Activated CD4-positive, alpha-beta T cell treated with anti-CD3 and anti-CD28 coated beads for 1 hour (primary cell): ENCODE measurements around the gene CIART.
"Not testable (repeated sequence)": the region's sequence is repeated elsewhere in the genome, so short reads cannot be mapped to it uniquely, and the experiment has no call there.

Experiments
- DNase-seq: peaks from one replicate; pipeline ENCODE4 v3.0.0-alpha.2; 2020

The CIART gene

DNA sequence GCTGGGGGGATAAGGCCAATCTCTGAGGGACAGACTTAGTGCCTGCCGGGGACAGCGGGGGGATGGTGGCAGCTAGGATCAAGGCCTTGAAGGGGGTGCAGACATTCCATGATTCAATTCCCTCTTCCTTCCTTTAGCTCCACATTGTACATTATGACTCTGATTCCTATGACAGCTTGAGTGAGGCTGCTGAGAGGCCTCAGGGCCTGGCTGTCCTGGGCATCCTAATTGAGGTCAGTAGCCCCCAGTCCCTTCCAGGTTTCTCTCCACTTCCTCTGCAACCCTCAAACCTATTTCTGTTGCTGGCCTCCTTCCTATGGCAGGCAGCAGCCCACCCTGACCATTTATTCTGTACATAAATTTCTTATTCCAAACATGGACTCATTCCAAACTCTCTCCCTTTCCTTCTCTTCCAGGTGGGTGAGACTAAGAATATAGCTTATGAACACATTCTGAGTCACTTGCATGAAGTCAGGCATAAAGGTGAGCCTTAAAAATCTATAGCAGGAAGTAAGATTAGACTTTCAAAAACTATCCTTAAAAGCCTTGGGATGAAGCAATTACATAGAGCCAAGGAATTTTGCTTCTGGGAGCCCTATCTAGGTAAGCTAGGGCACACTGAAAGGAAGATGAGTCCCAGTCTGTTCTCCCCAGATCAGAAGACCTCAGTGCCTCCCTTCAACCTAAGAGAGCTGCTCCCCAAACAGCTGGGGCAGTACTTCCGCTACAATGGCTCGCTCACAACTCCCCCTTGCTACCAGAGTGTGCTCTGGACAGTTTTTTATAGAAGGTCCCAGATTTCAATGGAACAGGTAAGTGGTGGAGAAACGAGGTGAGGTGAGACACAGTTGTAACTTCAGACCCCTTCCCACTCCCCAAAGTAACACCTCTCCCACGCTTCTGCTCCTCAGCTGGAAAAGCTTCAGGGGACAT, 19.7 kb upstream of the CIART start:
- DNase-seq: no peak

DNA sequence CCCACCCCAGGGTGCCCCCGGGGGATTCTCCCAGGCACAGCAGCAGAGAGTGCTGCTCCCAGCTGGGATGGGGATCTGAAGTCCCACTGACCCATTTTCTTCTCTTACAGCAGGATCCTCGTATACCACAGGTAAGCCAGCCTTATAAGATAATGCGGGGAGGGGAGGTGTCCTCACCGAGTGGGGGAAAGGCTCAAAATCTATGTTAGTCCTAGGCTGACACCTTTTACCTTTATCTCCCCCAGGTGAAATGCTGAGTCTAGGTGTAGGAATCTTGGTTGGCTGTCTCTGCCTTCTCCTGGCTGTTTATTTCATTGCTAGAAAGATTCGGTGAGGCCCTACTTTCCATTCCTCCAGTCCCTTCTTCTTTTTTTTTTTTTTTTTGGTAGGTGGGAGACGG, 18.8 kb upstream of the CIART start:
- no peak for DNase-seq

DNA sequence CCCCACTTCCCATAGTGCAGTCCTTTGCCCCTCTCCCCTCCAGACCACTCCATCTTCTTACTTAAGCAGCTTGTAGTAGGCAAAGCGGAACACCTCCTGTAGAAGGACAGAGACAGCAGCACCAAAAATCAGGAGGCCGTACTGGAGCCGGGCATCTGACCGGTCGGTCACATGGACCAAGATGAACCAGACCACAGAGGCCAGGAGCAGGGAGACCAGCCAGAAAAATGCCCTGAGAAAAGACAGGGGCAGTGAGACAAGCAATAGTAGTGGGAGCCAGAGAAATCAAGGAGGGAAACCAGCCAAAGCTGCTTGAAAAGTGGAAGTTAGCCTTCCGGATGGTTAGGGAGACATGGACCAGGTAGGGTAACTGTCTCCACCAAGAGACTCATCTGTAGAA, 14.5 kb upstream of the CIART start:
- DNase-seq: no peak

DNA sequence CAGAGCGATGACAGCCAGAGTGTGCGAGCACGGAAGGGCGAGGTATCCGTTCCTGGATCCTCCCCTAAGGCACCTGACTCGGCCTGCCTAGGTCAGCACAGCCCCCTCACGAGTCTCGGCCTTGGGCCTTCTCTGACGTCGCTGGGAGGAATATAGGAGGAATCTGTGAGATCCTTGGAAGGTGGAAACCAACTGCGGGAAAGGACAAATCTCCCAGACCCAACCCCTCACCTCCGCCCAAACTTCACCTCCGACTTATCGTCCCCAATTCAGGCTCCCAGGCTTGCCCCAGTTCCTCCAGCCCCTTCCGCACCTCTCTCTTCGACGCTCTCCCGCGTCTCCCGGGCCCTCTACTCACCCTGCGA, 14.0 kb upstream of the CIART start:
- peak; percentile 15 for DNase-seq

DNA sequence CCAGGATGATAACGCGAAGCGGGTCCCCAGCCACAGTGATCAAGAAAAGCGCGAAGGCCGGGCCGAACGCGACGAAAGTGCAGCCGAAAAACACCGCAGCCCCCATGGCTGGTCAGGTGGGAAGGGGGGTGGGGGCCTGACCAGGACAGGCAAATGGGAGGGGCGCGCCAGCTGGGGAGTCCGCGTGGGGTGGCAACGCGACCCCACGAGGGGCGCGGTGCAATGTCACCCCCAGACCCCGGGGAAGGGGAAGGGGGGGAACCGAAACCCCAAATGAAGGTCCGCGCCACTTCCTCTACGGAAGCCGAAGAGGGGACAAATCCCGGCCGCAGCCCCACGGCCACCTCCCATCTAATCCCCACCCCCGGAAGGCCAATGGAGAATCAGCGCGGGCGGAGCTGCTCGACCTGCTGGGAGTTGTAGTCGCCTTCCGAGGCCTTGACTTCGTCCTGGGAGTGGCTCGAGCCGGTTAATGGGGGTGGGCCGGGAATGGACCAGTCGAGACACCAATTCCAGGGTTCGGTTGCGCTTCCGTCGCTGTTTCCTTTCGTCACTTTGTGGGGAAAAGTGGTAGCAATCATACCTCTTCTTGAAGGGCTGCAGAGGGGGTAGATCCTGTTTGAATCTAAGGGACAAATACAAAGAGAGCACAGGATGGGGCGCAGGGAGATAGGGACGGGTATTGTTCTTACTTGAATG, 13.5 kb upstream of the CIART start, which contains the start of gene APH1A:
APH1A (minus strand) TSS at position 312 of the 699 bp plus-strand sequence; CDS start at position 106, 206 bp downstream.
- peak; percentile 87 for DNase-seq

DNA sequence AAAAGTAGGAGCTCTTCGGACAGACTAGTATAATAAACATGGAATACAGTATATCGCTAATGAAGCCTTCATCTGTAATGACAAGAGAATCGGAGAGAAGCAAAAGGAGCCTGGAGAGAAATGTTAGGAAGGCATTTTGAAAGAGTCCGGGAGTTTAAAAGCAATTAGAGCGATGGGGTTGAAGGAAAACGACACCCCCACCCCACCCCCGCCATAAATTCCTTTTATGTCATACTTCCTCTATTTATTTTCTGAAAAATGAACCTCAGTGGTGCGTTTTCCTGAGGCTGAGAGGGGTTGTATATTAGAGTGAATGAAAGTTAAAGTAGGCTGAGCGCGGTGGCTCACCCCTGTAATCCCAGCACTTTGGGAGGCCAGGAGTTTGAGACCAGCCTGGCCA, 12.9 kb upstream of the CIART start:
- no peak for DNase-seq

DNA sequence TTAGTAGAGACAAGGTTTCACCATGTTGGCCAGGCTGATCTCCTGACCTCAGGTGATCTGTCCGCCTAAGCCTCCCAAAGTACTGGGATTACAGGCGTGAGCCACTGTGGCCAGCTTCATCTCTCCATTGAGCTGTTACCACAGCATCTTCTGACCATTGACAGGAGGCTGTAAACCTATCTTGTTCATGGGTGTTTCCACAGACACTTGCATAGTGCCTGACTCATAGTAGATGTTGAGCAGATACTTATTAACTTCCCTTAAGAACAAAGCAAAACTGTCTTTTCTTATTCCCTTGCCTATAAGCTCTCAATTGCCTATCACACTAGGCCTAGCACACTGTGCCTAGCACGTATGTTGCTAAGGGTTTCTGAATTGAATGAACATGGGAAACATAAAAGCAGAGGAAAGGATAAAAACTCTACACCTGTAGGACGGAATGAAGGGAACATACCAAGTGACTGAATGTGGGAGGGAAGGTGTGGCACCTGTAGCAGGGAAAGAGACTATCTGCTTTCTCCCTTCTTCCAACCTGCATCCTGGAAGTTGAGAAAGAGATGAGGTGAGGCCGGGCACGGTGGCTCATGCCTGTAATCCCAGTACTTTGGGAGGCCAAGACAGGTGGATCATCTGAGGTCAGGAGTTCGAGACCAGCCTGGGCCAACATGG, 10.9 kb upstream of the CIART start:
- DNase-seq: no peak

DNA sequence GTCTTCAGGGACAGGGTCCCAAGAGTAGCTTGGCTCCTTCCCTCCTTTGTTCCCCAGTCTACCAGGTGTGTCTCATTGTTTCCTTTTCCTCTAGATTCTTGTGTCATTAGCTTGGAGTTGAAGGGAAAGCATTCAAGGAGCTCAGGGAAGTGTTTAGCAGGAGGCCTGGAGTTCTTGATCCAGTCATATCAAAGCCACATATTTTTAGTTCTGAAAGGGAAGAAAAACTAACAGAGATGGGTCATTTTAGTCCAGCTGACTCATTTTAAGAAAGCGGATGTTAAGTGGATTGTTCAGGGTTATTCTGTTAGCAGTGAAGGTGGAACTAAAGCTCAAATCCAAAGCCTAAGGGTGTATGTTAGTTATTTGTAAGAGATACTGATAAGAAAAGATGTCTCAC, 9.0 kb upstream of the CIART start:
- DNase-seq: no peak

DNA sequence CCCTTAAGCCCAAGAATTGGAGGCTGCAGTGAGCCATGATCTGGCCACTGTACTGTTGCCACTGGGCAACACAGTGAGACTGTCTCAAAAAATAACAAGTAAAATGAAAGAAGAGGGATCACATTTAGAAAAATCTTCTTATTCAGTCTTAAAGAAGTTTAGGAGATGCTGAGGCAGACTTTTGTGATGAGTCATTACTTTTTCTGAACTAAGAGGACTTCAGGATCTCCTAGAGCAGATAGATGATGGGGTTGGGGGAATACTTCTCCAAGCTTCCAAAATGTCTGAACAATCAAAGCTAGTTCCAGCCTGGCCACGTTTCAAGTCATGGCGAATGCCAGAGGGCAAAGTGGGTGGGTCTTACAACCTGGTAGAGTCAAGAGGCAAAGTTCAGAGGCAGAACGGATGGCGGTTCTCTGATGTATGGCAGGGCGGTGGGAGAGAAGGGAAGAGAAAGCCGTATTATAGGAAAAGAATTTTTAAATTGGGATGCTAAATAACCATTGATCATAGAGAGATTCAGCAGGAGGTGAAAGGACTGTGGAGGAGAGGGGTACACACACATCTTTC, 2.1 kb upstream of the CIART start:
- DNase-seq: no peak

DNA sequence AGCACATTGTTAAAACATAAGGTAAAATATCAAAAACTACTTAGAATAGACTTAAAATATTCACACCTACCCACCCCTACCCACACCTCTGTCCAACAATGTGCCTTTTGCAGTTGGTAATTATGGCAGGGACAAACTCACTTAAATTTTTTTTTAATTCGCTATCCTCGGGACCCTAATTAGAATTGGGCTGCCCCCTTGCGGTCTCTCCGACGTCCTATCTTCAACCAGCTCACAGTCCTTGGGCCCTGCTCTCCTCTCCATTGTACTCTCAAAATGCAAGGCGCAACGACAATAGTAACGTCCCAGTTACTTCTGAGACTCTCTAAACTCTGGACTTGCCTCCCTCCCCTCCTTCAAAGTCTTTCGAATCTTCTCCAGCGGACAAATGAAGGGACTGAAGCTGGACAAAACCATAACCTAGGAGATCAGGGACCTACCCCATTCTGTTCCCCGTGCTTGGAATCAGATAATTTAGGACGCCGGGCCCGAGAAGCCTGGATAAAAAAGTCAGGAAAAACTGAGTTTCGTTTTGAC, 1.1 kb upstream of the CIART start:
- peak; percentile 36 for DNase-seq

DNA sequence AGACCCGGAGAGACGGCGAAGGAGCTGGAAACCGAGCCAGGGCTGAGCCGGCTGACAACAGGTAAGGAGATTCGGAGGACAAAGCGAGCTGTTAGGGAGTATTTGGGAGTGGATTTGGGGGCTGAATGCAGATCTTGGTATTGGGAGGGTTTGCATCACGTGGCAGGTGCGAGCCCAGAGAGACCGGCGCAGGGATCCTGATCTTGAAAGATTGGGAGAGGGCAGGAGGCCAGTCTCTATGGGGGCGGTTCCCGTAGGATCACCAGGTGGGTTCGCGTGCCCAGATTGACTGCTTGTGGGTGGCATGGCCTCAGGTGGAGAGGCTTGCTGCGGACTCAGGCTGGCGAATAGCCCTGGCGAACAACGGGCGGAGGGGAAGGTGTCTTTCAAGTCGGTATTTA, 204 bp downstream of the CIART start:
- DNase-seq: no peak

DNA sequence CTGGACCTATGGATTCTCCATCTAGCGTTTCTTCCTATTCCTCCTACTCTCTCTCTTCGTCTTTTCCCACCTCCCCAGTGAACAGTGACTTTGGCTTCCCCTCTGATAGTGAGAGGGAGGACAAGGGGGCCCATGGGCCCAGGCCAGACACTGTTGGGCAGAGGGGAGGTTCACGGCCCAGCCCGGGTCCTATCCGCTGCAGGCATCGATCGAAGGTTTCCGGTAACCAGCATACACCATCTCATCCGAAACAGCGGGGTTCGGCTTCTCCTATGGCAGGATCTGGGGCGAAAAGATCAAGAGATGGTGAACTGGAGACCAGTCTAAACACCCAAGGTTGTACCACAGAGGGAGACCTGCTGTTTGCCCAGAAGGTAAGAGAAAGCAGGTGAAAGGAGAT, 906 bp downstream of the CIART start:
- DNase-seq: no peak

DNA sequence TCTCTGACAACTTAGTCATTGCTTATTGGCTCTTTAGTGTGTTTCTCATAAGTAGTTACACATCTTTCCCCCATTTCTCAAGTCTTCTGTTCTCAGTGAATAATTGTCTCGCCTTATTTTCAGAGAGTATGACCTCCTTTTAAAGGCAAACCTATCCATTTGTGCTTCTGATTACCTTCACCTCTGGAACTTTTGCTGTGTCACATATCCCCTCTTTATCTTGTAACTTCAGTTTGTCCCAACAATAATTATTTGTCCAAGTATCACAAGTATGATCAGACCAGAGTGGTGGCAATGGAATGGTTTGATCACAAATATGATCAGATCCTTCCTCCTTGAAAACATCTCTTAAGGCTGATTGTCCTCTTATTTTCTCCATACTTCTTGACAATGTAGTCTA, 6.0 kb downstream of the CIART start:
- DNase-seq: no peak

DNA sequence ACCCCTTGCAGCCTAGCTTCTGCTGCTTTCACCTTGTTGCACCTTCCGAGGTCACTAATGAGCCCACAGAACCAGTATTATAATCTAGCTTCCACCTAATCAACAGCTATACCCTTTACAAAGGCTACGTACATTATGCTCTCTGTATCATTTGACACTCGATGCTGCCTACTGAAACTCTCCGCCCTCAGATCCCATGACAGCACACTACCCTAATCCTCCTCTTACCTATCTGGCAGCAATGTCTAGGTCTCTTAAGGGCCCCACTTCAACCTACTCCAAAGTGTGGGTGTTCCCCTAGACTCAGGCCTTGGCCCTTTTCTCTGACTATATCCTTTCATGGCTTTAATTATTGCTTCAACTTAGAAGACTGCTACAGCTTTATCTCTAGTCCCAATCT, 6.5 kb downstream of the CIART start:
- DNase-seq: no peak

DNA sequence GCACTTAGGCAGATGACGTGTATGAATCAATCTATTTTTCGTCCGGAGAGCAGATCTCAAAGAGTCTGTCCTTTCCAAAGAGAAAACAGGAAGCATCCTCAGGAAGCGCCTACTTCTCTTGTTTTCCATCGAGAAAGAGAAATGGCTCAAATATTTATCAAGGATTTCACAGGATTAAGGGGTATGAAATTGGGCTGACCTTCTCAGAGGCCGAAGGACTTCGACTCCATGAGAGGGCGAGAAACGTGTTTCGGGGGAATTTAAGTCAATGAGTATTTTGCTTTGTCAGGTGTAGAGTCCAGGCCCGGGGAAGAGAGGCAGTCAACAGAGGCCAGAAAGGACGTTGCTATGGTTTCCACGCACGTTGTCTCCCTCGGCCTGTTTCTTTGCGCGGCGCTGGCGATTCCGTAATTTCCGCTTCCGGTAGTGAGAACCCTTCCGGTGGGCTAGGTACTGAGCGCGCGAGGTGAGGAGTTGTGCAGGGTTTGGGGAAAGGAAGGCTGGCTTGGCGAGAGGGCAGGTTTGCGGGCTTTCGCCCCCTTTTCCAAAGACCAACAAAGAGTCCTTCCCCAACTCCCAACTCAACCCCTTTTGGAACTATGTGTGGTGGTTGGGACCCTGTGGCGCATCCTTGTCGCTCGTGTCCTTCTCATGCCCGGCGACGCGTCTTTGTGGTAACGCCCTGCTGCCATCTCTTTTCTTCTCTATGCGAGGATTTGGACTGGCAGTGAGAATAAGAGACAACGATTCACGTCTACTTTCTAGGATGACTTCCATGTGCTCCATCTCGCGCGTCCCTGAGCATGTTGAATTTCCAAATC, 11.3 kb downstream of the CIART start, which contains the start of gene MRPS21:
MRPS21 (plus strand) TSS at position 429 of the 821 bp plus-strand sequence. CDS start 506 bp downstream, outside the sequence.
- DNase-seq: peak; percentile 70

DNA sequence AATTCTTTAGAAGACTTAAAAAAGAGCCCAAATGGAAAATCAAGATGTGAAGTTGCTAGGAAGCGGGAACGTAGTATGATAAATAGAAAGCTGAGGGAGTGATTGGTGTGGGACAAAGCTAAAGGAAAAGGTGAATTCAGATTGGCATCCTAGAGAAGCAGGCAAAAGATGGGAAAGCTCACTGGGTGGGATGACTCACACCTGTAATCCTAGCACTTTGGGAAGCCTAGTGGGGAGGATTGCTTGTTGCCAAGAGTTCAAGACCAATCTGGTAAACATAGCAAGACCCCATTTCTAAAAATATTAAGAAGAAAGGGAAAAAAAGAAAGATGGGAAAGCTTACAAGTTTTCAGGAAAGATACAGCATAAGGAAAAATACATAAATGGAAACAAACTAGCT, 13.1 kb downstream of the CIART start:
- no peak for DNase-seq

DNA sequence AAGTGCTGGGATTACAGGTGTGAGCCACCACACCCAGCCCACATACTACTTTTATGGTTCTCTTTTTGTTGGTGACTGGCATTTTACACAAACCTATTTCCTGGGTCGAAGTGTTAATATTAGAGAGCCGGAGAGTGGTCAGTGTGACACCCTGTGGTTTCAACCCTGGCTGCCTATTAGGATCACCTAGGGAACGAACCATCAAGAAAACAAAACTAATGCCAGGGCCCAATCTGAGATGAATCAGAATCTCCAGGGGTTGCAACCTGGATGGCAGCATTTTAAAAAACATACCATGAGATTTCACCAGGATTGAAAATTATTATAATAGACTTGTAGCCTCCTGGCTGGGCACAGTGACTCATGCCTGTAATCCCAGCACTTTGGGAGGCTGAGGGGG, 17.4 kb downstream of the CIART start:
- DNase-seq: no peak

DNA sequence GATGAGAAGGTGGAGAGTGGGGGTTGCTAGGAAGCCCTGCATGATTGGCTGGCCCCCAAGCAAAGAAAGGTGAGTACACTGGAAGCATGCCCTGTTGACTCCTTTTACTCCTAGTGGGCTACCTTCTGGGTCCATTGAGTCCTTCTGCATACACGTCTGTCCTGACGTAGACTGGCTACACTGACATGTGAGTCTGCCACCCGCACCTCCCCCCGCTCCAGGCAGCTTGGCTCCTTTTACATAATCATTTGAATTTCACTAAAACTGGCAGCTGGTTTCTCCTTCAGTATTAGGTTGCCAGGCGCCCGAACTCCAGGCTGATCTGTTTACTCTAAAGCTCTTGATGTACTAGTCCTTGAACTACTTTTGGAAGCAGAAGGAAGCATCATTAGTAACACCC, 20.0 kb downstream of the CIART start:
- no peak for DNase-seq

DNA sequence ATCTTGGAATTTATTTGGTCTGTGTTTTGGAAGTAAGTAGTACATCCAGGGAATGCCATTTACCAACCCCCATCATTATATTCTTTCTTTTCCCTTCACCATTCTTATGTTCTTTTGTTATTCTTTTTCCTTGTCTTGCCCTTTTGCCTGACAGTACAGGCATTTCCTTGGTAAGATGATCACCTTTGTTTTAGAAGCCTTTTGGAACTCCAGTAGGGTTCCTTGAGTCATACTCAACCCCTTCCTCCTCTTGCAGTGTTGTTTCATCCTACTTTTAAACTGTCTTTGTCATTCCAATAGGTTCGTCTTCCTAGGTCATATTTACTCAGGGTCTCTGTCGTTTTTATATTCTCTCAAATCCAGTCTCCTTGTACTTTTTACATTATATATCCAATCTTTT, 20.5 kb downstream of the CIART start:
- DNase-seq: no peak

DNA sequence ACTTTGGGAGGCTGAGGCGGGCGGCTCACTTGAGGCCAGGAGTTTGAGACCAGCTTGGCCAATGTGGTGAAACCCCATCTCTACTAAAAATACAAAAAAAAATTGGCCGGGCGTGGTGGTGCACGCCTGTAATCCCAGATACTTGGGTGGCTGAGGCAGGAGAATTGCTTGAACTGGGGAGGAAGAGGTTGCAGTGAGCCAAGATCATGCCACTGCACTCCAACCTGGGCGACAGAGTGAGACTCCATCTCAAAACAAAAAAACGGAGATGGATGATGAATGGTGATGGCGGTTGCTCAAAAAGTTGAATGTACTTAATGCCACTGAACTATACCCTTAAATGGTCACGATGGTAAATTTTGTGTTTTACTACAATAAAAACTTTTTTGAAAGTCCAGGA, 26.2 kb downstream of the CIART start:
- not testable (repeated sequence) for DNase-seq

DNA sequence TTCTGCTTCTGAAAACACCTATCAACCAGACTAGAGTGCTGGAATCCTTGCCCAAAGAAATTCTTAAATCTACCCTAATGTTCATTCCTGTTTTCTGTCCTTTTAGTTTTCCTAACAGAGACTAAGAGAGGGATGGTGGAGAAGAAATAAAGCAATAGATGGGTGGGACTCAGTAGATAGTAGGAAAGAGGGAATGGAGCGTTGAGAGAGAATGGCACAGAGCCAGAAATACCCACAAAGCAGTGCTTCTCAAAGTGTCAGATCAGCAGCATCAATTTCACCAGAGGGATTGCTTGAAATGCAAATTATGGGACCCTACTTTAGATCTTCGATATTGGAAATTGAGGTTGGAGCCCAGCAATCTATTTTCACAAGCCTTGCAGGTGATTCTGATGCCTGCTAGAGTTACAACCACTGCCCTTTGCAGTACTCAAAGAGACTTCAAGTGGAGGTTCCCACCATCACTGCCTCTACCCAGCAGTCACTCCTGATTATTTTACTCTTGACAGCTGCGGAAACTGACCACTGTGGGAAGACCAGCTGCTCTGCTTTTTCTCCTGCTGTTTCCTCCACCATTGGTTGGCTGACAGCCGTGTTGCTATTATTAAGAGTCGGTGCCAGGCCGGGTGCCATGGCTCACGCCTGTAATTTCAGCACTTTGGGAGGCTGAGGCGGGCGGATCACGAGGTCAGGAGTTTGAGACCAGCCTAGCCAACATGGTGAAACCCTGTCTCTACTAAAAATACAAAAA, 27.6 kb downstream of the CIART start:
- DNase-seq: no peak
